GM19328 (cell line): Measurements from ENCODE around the gene CXCL12.

Experiments
- ATAC-seq: cut with Tn5 transposase; IDR thresholded peaks from one replicate; pipeline ENCODE4 v1.9.1; 2021; ENCODE audit warnings: mild to moderate bottlenecking, moderate library complexity; ENCODE audit not compliant: unreplicated experiment

The CXCL12 gene

DNA sequence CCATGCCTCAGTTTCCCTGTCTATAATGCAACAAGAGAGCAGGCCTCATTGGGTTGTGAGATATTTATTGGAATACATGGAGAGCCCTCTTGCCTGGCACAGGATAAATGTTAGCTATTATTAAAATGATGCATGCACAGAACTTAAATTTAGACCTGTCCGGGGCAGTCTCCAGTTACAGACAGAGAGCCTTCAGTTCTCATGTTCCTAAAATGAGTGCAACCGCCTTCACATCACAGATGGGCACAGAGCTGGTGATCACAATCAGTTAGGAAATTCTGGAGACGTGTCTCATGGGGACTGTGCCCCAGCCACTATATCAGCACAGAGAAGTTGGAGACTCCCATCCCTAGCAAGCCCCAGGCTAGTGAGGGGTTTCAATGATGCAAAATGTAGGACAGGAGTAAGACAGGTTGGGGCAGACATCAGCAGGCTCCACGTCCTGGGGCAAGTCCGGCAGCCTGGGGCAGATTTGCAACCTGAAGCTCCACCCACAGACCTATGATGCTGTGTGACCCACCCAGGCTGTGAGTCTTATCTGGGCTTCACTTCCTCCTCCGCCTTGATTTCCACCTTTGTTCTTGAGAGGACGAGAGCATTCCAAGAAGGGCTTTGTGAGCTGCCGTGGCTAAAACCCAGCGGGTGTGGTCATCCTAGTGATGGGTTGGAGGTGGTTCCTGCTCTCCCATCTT lies 49.4 kb downstream of the CXCL12 start:
- no peak for ATAC-seq

DNA sequence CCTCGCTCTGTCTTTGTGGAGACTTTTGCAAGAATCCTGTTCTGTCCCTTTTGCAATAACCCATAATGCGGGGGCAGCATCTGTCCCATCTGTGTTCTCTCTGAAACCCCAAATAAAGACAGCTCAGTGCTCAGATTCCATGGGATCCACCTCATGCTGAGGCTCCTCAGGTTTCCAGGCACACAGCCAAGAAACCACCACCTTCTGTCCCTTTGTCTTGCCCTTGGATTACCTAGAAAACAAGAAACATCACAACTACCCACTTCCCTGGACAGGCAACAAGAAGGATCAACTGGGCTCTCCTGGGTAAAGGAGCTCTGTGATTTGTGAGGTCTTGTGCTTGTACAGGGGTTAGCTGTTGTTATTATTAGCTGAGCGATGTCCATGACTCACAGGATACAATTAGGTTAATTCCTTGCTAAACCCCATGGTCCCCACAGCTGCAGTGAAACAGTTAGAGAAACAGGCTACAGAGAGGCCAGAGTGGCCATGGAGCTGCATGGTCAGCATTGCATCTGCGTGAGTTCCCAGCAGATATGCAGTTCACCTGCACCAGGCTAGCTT lies 50.2 kb downstream of the CXCL12 start:
- no peak for ATAC-seq

- ATAC-seq = no peak
Measured at GRCh38 chr10:44334091-44334490, 50.8 kb downstream of the CXCL12 start.

GRCh38 chr10:44333511-44333910 lies 51.4 kb downstream of the CXCL12 start:
- no peak for ATAC-seq

DNA sequence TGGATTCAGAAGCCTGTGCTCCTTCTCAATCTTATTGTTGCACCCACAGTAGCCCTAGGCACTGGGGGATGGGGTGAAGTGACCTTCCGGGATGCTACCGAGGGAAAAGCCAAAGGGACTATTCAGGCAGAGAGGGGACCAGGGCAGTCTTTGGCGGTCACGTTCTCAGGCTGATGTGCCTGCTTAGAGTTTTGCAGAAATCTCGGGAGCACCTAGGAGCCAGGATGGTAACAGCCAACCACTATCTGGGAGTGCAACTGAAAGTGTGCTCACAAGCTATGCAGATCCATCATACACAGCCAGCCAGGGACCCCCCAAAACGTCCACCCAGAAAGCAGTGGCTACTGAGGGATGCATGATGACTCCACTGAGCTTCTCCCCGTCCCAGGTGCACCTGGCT lies 52.4 kb downstream of the CXCL12 start:
- ATAC-seq = no peak

DNA sequence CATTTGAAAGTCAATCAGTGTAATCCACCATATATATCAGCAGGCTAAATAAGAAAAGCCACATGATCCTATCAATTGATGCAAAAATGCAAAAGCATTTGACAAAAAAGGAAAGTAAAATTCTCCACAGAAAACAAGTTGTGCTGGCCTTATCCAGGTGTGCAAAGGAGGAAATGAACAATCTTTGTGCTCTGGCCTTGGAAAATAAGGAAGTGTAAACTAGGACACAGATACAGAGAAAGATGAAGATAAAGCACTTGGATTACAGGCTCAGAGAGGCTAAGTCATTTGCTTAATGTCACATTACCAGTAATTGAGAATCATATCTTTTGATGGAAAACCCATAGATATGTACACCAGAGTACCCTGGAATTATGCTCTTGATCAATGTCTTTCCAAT lies 54.5 kb downstream of the CXCL12 start:
- no peak for ATAC-seq

DNA sequence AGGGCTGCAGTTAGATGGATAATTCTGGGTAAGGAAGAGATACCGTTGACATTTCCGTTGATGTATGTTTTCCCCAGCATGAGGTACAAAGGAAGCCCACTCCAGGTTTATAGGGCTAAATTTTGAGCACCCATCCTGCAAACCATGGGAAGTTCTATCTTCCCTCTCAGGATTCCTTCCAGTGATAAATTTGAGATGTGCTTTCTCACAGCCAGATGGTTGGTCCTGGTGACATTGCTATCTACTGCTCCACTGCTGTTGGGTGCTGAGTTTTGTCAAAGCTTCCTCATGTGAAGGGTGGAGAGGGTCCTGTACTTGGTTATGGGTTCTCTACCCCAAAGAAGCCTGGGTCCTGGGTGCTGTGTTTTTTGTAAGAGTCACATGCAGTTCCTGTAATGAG lies 57.4 kb downstream of the CXCL12 start:
- no peak for ATAC-seq
